OCI-LY3 (cell line): Measurements from ENCODE around the gene SELPLG.
A peak's percentile ranks its signal among the peaks of the same experiment; 100 is the strongest.

Source experiments
- H2AFZ ChIP-seq: fragments of 200-600, 300-600 bp; shearing (Covaris generic); 2 replicates; pipeline ENCODE4 v1.6.0; 2014; ENCODE audit warnings: antibody characterized with exemption, low read depth, low read length
- H3K27ac ChIP-seq: fragments of 200-600, 300-600 bp; sonication (generic); 2 replicates; pipeline ENCODE4 v1.5.1; 2014; ENCODE audit warnings: mild to moderate bottlenecking, low read length, moderate library complexity, mixed read lengths
- H3K27me3 ChIP-seq: fragments of 200-600, 300-600 bp; sonication (generic); 2 replicates; pipeline ENCODE4 v1.6.1; 2014; ENCODE audit warnings: low read depth, low read length, mixed read lengths
- H3K36me3 ChIP-seq: fragments of 200-600, 300-600 bp; sonication (generic); replicated peaks from 2 replicates; pipeline ENCODE3; 2014; ENCODE audit warnings: low read depth, low read length, mixed read lengths
- H3K4me1 ChIP-seq: fragments of 300-600, 200-600 bp; sonication (generic); 2 replicates; pipeline ENCODE4 v1.6.1; 2014; ENCODE audit warnings: low read length, mixed read lengths
- H3K4me2 ChIP-seq: fragments of 200-600, 300-600 bp; sonication (generic); 2 replicates; pipeline ENCODE4 v1.6.1; 2014; ENCODE audit warnings: low read length, mixed read lengths
- H3K4me3 ChIP-seq: fragments of 300-600, 200-600 bp; sonication (generic); 2 replicates; pipeline ENCODE4 v1.5.1; 2014; ENCODE audit warnings: antibody characterized with exemption, mild to moderate bottlenecking, low read length, moderate library complexity
- H3K79me2 ChIP-seq: fragments of 300-600, 200-600 bp; shearing (Covaris generic); 2 replicates; pipeline ENCODE4 v1.6.1; 2014; ENCODE audit warnings: mild to moderate bottlenecking, low read length, mixed read lengths
- H3K9ac ChIP-seq: fragments of 300-600, 200-600 bp; shearing (Covaris generic); 2 replicates; pipeline ENCODE4 v1.6.0; 2014; ENCODE audit warnings: mild to moderate bottlenecking, low read length, moderate library complexity
- H3K9me3 ChIP-seq: fragments of 200-600, 300-600 bp; shearing (Covaris generic); 2 replicates; pipeline ENCODE4 v1.6.1; 2014; ENCODE audit warnings: low read length, mixed read lengths; ENCODE audit not compliant: insufficient read depth
- H4K20me1 ChIP-seq: fragments of 200-600, 300-600 bp; sonication (generic); 2 replicates; pipeline ENCODE4 v1.6.1; 2016; ENCODE audit warnings: low read length, mixed read lengths; ENCODE audit not compliant: insufficient read depth
- EZH2phosphoT487 ChIP-seq: fragments of 200-600 bp; shearing (Covaris generic); IDR thresholded peaks from 2 replicates; pipeline ENCODE4 v1.6.1; 2018; ENCODE audit warnings: antibody characterized with exemption, mixed run types, low read depth
- TF ChIP-seq, protein P1 (sequence below): fragments of 200-600, 300-600 bp; sonication (generic); IDR thresholded peaks from 2 replicates; pipeline ENCODE4 v1.5.1; 2014; ENCODE audit warnings: antibody characterized with exemption, low read length, low read depth

SELPLG gene

GRCh38 chr12:108640802-108641445 lies 7.2 kb upstream of the SELPLG start:
- H3K9ac ChIP-seq, result no peak overlapping the region
- H3K27ac ChIP-seq, result no peak overlapping the region

DNA sequence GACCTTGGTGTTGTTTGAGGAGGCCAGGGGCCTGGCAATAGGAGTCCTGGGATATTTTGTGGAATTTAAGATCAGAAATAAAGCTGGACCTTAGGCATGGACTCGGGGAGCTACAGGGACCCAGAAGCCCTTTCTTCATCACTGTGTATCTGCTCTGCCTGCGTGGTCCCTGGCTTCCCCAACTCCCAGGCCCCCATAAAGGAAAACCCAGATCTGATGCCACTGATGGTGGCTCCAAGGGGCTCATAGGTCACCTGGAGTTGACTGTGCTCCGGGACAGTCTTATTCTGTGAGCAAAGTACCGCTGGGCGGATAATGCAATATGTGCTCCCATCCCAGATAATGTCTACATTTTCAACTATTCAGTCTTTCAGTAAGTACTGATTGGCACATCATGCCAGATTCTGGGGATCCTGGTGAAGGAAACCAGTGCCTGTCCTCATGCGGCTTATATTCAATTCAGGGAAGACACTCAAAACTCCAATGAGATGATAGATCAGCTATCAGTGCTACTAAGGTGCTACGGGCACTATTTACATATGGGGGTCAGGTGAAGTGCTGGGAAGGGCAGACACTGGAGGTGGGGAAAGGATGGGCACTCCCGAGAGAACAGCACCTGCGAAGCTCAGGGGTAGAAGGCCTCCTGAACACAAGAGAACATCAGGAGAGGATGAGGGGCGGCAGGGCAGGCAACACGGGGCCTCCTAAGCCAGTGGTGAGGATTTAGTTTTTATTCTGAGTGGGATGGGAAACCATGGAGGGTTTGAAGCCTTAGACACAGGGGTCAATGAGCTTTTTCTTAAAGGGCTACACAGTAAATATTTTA lies 5.5 kb upstream of the SELPLG start:
- Histone ChIP-seq H3K27ac (no peak overlapping the region), H2AFZ (no peak overlapping the region), H3K9me3 (no peaks in the 10 kb centered on the region), H3K79me2 (no peaks in the 10 kb centered on the region), H3K9ac (no peak overlapping the region), H4K20me1 (no peaks in the 10 kb centered on the region), H3K36me3 (peaks cover 6% of the 10 kb centered on the region), H3K4me1 (peaks cover 88% of the 10 kb centered on the region), H3K4me2 (no peak overlapping the region), H3K4me3 (no peak overlapping the region), H3K27me3 (0 out of 2 replicates have a peak, but pooled peaks cover 3% of the 10 kb centered on the region)
- TF ChIP-seq, protein P1, sequence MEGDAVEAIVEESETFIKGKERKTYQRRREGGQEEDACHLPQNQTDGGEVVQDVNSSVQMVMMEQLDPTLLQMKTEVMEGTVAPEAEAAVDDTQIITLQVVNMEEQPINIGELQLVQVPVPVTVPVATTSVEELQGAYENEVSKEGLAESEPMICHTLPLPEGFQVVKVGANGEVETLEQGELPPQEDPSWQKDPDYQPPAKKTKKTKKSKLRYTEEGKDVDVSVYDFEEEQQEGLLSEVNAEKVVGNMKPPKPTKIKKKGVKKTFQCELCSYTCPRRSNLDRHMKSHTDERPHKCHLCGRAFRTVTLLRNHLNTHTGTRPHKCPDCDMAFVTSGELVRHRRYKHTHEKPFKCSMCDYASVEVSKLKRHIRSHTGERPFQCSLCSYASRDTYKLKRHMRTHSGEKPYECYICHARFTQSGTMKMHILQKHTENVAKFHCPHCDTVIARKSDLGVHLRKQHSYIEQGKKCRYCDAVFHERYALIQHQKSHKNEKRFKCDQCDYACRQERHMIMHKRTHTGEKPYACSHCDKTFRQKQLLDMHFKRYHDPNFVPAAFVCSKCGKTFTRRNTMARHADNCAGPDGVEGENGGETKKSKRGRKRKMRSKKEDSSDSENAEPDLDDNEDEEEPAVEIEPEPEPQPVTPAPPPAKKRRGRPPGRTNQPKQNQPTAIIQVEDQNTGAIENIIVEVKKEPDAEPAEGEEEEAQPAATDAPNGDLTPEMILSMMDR, result no peak
- TF ChIP-seq EZH2phosphoT487, result no peak

More at GRCh38 chr12:108640802-108641445, 7.2 kb upstream of the SELPLG start:
- H3K36me3 ChIP-seq, result peaks cover 14% of the 10 kb centered on the region
- no peaks in the 10 kb centered on the region for H4K20me1 ChIP-seq
- H2AFZ ChIP-seq, result no peak overlapping the region
- no peaks in the 10 kb centered on the region for H3K79me2 ChIP-seq
- peaks cover 71% of the 10 kb centered on the region for H3K4me1 ChIP-seq
- H3K27me3 ChIP-seq, result 0 out of 2 replicates have a peak, but pooled peaks cover 3% of the 10 kb centered on the region
- no peak overlapping the region for H3K4me3 ChIP-seq
- peak overlapping the region; percentile 69; the same call in 1 of the 2 replicates for H3K4me2 ChIP-seq
- TF ChIP-seq EZH2phosphoT487, result no peak
- TF ChIP-seq, protein P1, result no peak
- no peaks in the 10 kb centered on the region for H3K9me3 ChIP-seq

DNA sequence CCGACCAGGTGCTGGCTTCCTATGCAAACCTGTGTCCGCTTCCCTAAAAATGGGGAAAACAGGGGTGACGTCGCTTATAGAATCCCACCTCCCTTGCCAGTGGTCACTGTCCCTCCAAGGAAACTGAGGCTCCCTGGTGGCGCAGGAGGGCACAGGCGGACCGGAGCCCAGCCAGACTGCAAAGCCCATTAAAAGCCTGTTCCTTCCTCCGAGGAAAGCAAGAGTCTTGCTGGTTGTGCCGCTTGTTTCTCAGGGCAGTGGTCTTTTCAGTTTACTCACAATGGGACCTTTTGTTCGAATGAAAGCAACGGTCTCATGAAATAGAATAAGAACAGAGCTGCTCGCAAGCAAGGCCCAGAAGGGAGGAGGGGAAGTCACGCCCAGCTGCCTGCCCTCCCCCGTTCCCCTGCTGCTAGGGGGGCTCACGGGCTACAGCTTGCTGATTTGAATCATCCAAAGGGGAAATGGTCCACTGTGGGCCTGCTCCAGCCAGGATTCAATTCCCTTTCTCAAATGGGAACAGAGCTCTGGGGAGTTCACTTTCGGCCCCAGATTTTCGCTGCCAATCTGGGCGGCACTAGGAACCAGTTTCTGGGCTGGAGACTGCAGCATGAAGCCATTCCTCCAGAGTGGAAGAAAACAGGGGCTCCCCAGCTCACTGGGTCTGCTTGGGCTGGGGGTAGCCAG lies 4.6 kb upstream of the SELPLG start:
- TF ChIP-seq EZH2phosphoT487, result no peak
- TF ChIP-seq, protein P1, result 0 out of 2 replicates have a peak, but pooled peaks have one; percentile 10
- Histone ChIP-seq H3K36me3 (peaks cover 5% of the 10 kb centered on the region), H3K27ac (no peak overlapping the region), H3K4me2 (peak overlapping the region; percentile 70), H3K9me3 (no peaks in the 10 kb centered on the region), H3K4me1 (peaks cover 96% of the 10 kb centered on the region), H3K79me2 (no peaks in the 10 kb centered on the region), H2AFZ (no peak overlapping the region), H3K9ac (peak overlapping the region; percentile 32), H4K20me1 (no peaks in the 10 kb centered on the region), H3K27me3 (0 out of 2 replicates have a peak, but pooled peaks cover 3% of the 10 kb centered on the region), H3K4me3 (peak overlapping the region; percentile 57)
